Measurements from ENCODE around the gene TTC24.

TTC24 gene

DNA sequence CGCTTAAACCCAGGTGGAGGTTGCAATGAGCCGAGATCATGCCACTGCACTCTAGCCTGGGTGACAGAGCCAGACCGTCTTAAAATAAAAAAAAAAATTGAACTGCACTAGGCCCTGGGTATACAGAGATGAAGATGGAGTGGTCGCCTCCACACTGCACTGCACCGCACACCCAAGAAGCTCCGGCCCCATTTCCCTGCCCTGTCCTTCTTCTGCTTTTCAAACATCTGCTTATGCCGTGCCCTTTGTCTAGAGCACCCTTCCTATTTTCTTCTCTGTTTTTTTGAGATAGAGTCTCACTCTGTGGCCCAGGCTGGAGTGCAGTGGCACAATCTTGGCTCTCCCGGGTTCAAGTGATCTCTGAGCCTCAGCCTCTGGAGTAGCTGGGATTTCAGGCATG lies 24.6 kb upstream of the TTC24 start:
- DNase-seq (ENCODE audit: low spot score): no peak

DNA sequence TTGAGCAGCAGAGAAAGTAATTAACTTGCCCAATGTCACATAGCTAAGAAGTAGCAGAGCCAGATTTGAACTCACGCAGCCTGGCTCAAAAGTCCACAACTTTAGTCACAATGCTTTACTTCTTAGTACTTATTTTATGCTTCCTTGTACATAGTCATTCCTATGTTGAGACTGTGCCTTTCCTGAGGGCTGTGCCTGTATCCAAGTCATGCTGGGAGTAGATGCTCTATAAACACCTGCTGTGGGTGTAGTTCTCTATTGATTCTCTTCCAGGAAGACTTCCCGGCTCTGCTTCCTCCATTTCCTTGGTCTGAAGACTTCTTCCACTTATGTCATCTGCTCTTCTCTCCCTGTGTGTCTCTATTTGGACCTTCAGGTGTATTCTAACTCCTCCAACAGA lies 23.8 kb upstream of the TTC24 start:
- no peak for DNase-seq (ENCODE audit: low spot score)

DNA sequence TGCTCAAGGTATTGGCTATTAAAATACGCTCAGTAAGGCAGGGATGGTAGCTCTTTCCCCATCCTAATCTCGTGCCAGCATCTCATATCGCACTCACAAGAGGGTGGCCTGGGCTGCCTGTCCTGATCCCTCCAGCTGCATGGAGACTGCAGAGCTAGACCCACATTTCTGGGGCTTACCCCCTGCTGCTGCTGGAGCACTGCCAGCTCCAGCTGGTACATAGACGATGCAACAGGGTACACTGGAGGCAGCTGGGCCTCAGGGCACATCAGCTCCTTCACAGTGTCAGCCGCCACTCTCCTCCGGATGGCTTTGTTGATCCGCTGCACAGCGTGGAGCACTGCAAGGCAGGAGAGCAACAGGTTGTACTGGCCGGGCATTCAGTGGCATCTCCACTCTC lies 23.2 kb upstream of the TTC24 start:
- no peak for DNase-seq (ENCODE audit: low spot score)

DNA sequence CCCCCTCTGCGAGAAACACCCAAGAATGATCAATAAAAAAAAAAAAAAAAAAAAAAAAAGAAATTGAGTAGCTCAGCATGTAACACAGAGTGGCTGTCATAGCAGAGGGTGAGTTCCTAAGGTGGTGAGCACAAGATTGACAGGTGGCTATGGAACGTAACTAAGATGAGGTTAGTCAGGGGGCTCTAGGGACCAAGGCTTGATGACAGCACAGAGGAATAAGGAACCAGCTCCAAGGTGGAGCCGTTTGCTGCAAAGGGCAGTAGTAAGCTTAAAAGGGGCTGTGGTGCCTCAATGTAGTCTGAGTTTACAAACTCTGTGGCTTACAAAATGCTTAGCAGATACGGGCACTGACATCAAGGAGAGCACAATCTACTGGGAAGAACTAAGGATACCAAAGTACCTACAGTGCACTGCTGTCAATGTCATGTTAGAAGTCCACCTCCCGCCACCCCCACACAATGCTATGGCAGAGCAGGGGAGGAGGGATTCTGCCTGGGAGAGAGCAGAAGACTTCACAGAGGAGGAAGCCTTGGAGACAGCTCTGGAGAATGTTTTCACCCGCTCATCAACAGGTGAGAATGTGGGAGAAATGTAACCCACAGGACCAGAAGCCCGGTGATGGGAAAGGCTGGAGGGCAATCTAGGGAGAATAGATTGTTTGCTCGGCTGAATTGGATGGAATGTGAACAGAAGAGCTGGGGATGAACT lies 20.3 kb upstream of the TTC24 start:
- no peak for DNase-seq (ENCODE audit: low spot score)

DNA sequence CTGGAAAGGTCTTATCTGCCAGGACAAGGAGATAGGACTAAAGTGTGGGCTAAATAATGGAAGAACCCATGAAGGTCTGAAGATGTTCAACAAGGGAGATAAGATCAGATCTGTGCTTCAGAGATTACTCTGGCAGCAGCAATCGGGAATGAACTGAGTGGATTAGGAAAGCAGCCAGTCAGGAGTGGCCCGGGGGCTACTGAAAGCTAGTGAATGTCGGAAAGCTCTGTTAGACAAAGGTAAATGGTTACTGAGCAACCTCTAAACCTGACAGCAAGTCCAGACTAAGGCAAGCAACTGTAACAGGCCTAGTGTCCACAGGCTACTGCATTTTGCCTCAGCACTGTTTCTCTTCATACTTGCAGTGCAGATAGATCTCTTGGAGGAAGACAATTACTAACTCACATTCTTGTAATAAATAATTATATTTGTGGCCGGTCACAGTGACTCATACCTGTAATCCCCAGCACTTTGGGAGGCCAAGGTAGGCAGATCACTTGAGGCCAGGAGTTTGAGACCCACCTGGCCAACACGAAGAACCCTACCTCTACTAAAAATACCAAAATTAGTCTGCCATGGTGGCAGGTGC lies 19.6 kb upstream of the TTC24 start:
- DNase-seq (ENCODE audit: low spot score): no peak

DNA sequence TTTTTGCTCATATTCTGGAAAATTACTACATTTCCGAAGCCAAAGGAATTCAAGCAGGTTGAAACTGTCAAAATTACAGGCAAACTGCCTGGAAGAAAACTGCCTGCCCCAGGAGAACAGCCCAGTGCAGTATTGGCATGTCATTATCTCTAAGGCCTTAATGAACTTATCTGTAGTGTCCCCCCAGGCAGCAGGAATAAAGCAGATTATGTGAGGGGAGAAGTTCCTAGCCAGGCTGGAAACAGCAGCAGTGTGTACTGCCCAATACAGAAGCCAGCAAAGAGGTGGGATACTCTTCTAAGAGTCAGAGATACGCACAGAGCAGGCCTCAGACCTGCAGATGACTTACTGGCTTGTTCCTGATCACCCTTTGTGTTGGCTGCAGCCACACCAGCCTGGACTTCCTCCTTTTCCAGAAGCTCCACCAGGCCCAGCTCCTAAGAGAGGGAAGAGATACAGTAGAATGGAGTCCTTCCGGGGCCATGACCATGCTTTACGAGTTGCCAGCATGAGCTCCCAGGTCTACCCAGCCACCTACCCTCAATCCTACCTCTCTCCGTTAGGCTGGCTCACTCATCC lies 18.8 kb upstream of the TTC24 start:
- DNase-seq (ENCODE audit: low spot score): no peak

DNA sequence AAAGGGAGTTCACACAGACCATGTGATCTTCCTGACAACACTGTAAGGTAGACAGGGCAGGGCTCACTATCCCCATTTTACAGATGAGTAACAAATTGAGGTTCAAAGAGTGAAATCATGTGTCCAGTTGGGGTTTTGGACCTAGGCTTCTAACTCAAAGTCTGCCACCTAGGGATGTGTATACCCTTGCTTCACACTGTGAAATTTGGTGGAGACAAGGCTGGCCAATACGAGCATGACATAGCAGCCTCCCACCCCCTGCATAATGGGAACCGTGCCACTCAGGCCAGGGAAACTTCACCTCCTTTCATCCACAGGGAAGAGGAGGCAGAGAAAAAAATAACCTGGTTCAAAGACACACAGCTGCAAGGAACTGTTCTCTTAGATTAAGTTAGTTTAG lies 14.0 kb upstream of the TTC24 start:
- DNase-seq (ENCODE audit: low spot score): no peak

DNA sequence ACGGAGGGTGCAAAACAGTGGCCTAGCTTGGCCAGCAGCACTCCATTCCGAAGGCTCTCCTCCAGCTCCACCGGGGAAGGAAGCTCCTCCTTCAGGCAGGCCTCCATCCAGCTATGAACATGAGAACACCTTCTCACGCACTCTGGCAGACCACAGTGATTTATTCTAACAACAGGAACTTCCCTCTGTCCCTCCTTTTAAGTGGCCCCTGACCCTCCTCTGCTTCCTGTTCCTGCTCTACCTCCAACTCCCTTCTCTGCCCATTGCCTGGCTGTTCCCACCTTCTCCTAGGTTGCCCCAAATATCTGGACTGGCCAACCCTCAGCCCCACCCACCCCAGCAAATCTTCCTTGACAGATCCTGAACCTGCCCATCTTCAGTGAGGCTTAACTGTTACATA lies 13.1 kb upstream of the TTC24 start:
- no peak for DNase-seq (ENCODE audit: low spot score)

DNA sequence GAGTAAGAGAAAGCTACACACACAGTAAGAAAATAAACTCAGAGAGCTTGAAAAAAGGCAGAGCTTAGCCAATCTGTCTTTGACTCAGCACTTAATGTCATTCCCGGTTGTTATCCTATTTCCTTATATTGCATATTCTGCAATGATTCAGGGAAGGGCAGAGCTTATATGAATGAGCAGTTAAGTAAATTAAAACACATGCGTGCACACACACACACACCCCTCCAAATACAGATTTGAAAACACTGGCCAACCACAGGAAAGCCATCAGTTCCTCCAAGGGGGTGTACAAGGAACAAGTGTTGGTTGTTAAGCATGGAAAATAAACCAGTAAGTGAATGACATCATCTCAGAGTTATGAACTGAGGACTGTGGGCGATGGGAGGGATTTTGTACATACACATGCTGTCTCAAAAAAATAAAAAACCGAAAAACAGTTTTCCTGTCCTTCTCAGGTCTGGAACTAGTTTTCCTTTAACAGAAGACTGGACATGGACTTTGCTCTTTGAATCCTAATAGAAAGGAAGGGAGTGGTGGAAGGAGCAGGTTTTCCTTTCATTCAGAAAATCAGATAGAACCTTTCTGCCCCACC lies 8.2 kb upstream of the TTC24 start:
- DNase-seq (ENCODE audit: low spot score): no peak

DNA sequence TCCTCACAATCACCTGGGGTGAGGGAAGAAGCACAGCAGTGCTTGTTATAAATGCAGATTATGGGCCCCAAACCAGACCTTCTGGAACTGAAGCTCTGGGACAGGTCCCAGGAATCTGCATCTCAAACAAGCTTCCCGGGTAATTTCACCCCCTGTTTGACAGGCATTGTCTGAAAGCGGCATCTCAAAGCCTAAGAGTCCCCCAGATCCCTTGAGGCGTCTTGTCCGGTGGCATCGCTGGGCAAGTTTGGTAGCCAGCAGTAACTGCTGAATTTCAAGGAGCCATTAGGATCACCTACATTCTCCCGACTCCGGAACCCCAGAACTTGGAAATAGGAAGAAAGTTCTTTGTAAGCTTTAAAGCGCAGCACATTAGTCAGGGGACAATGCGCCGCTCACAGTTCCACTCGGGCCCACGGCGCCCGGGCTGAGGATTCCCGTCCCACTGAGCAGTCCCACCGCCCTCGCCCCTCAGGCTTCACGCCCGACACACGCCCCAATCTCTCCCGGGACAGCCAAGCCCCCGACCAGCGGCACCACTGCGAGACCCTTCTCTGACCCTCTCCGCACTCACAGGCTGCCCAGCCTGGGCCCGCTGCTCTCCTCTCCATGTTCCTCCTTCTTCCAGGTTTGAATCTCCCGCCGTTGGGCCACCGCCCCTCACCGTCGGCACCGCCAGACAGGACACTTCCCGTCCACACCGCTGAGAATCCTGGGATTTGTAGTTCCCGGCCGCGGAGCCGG lies 7.4 kb upstream of the TTC24 start, which contains the start of gene IQGAP3:
IQGAP3 (minus strand) TSS at position 647 of the 744 bp plus-strand sequence; CDS start at position 611, 36 bp downstream.
- DNase-seq (ENCODE audit: low spot score): peak; percentile 87

DNA sequence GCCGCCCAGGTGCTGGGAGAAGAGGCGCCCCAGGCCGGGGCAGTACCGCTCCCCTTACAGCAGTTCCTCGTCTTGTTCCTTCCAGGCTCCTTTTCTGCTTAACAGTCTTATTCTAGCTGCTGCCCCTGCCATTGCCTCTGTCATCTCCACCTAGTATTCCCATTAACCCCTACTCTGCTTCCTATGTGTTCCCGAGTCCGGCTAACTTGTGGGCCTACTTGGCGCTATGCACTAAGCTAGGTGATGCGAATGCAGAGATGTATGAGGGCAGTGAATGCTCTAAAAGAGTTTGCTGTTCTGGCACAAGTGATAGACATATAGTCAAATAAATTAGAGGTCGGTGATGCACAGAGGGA lies 6.9 kb upstream of the TTC24 start:
- no peak for DNase-seq (ENCODE audit: low spot score)

DNA sequence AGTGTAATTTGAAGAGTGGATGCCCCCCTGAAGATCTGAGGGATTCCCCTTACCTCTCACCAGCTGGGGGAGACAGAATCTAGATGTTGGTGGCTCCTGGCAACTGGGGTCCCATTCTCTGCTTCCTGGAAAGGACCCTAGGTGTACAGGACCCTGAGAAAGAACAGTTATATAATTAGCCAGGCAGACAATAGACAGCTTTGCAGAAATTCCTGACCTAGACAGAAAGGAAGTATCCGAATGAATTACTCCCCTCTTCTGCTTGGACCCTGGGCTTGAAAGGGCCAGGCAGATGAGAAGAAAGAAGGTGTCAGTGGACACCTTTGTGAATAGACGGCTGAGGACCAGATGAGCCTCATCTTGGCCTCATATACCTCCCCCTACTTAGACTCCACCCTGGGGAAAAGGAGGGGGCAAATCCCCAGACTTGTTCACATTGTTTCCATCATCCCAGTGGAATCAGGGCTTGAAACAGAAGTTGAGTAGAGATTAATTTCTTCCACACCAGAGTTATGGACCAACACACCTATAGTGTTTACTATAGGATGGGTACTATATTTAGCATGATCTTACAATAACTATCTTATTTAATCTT lies 5.4 kb upstream of the TTC24 start:
- DNase-seq (ENCODE audit: low spot score): no peak

DNA sequence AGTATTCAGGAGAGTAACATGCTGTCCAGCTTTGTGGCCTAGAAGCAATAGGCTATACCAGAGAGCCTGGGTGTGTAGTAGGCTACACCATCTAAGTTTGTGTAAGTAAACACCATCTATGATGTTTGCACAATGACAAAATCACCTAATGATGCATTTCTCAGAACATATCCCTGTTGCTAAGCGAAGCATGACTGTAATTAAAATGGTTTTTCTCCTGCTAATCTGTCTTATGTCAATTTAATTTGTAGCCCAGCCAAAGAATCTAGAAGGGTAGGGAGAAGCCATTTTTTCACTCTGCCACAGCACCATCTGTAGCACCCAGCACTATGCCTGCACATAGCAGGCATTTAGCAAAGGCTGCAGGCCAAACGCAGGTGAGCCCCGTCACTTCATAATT lies 2.0 kb upstream of the TTC24 start:
- no peak for DNase-seq (ENCODE audit: low spot score)

DNA sequence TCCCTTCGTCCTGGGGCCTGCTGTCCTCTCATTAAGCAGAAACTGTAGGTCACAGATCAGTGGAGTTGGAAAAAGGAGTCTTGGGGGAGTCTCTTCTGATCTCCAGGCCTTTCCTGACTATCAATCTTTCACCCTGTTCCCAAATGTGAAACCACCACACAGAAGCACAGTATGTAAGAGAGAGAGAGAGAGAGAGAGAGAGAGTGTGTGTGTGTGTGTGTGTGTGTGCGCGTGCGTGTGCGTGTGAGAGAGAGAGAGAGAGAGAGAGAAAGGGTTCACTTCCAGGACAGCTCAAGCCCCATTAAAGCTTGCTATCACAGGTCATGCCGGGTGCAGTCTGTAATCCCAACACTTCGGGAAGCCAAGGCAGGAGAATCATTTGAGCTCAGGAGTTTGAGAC lies 1.5 kb upstream of the TTC24 start:
- DNase-seq (ENCODE audit: low spot score): no peak

DNA sequence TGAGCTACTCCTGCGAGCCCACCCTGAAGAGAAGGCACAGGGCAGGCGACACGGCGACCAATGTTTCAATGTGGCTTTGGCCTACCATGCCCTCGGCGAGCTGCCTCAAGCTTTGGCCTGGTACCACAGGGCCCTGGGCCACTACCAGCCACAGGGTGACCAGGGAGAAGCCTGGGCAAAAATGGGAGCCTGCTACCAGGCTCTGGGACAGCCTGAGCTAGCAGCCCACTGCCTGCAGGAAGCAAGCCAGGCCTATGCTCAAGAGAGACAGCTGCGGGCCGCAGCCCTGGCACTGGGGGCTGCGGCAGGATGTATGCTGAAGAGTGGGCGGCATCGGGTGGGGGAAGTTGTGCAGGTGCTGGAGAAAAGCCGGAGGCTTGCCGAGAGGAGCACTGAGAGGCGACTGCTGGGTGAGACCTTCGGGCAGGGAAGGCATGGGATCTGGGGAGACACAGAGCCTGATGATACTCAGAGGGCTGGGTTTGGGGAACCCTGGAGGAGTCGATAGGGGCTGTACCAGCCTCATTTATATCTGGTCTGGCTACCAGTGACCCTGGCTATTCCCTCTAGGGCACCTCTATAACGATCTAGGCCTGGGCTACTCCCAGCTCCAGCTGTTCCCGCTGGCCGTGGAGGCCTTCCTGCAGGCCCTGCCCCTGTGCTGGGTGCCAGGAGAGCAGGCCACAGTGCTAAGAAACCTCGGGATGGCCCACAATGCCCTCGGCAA lies 2.3 kb downstream of the TTC24 start:
- DNase-seq (ENCODE audit: low spot score): no peak

DNA sequence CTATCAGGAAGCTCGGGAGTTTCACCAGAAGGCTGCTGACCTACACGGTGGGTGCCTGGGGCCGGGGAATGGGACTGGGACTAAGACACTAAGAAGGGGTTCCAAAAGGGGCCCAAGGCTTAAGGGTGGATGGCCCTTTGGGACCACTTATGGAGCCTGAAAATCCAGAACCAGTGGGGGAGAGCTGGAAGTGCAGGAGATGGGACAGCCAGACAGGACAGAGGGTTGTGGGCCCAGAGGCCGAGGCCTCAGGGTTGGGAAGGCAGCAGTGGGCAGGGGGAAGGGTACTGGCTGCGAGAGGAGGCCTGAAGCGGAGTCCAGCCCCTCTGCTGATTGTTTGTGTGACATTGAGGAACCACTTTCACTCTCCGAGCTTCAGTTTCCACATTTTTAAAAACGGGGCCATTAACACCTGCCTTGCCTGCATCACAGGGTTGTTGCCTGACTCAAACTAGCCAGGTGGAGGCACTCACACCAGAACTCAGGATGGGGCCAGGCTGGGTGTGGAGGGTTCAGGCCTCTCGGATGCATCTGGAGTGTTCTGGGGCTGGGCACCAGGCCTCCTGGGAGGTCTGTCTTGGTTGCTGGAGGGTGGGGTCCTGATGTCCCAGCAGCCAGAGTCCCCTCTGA lies 3.0 kb downstream of the TTC24 start:
- DNase-seq (ENCODE audit: low spot score): no peak

DNA sequence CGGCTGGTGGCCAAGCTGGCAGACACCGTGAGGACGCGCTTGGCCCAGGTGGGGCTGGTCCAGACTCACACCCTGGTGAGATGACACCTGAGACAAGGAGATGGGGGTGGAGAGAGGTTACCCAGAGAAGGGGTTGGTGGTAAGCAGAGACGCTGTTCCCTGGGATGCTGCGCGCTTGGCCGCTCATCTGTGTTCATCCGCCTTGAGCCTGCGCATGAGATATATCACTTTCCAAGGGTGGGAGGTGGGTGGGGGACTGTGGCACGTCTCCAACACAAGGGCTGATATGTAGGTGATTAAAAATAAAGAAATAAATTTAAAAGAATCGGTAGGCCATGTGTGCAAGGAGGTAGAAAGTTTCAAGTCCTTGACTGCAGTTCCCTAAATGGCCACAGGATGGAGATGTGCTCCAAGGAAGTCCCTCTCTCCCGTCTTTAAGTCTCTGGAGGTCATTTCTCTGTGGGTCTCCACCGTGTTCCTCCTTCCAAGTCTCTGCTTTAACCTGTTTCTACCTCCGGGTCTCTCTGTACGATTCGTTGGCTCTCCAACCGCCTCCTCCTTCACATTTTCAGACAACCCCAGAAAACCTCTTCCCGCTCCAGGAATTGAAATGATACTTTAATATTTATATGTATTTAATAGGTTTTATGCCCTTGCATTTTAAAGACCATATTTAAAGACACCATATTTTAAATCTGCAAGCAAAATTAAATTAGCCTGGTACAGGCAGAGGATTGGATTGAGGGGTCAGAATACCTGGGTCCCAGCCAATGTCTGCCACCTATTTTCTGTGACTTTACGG lies 4.5 kb downstream of the TTC24 start:
- peak; percentile 91 for DNase-seq (ENCODE audit: low spot score)

DNA sequence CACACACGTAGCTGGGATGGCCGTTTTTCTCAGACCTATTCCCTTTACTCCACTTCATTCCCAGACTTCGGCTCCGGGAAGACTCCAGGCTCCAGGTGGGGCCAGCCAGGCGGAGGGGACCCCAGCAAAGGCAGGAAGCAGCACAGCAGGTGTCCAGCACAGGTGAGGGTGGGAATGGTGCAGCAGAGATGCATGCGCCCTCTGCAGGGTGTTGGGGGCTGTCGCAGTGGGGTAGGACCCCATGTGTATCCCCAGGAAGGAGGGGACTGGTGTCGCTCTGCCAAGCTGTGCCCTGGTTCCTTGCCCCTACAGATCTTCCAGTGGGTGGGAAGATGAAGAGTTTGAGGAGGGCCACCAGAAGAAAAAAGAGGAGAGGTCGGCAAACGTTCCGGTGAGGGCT lies 5.3 kb downstream of the TTC24 start:
- DNase-seq (ENCODE audit: low spot score): no peak

DNA sequence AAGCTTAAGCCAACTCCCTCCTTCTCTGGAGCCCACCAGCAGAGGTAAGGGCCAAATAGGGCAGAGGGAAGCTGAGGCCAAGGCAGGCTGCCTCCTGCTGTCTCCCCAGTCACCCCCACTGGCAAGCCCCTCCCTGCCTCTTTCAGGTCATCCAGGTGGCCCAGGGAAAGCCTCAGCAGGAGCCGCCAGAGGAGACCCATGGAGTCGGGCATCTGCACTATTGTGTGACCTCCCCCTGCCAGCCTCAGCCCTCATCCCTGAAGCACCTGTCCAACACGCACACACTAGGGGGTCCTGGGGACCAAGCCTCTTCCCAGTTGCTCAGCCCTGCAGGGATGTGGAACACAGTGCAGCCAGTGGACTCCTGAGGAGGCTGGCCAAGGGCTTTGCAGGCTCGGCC lies 6.8 kb downstream of the TTC24 start:
- DNase-seq (ENCODE audit: low spot score): no peak

DNA sequence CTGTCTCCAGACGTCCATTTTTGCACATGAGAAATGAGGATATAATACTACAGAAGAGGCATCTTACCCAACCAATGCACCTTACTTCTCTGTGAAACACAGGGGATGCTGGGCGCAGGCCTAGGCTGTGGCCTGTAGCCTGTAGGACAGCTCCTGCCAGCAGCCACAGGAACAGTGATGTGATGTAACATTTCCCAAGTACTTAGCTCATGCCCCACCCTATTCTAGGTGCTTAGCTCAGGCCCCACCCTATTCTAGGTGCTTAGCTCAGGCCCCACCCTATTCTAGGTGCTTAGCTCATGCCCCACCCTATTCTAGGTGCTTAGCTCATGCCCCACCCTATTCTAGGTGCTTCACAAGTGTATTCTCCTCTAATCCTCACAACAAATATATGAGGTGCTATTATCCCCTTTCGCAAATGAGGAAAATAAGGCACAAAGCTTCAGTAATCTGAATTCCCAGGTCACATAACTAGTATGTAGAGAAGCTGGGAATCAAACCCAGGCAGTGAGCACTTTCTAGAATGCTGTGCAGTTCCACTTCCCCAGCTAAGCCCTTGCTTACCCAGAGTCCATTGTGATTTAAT lies 7.5 kb downstream of the TTC24 start:
- no peak for DNase-seq (ENCODE audit: low spot score)

Measured in cerebellar cortex (tissue), 1 donor.